Measurements from ENCODE around the gene CXCL8. TPM values are rescaled to one million over a fixed set of nuclear protein-coding genes. Genes with fewer than 3 reads are reported as not detected.

Gene CXCL8
- total and polyA plus RNA-seq, 9 of the 15 experiments (the other 6 are each of a cell fraction or from before 2014, with no cell fraction given), result 1.6 to 7.7 (median 3.3) TPM

- TF ChIP-seq TFE3 (CRISPR knock-in tag; IDR thresholded peaks at IDR 0.05) (no peak), DEAF1 (CRISPR knock-in tag; IDR thresholded peaks at IDR 0.05) (no peak), FUS (optimal IDR thresholded peaks at IDR 0.05; ENCODE audit: low read depth, low read length) (no peak), GMEB1 (CRISPR knock-in tag; IDR thresholded peaks at IDR 0.05) (no peak), MAFG (tag; conservative IDR thresholded peaks at IDR 0.05) (peak; percentile 43), ZNF740 (CRISPR knock-in tag; IDR thresholded peaks at IDR 0.05) (no peak), ZNF740 (tag; IDR thresholded peaks at IDR 0.05) (no peak), CCNT2 (IDR thresholded peaks at IDR 0.05; ENCODE audit: borderline replicate concordance, extremely low read depth, insufficient read length, low read depth, low read length) (no peak), MTA2 (IDR thresholded peaks at IDR 0.05; ENCODE audit: low read depth) (no peak), IRF2 (CRISPR knock-in tag; IDR thresholded peaks at IDR 0.05) (no peak), RAD51 (IDR thresholded peaks at IDR 0.05; ENCODE audit: borderline replicate concordance, low read depth) (no peak), MYBL2 (IDR thresholded peaks at IDR 0.05; ENCODE audit: low read depth) (no peak), MYBL2 (CRISPR knock-in tag; IDR thresholded peaks at IDR 0.05; ENCODE audit: borderline replicate concordance) (no peak), SRSF3 (IDR thresholded peaks at IDR 0.05; ENCODE audit: insufficient read depth, low read length) (no peak), ZKSCAN3 (CRISPR knock-in tag; IDR thresholded peaks at IDR 0.05) (no peak), ZBED1 (IDR thresholded peaks at IDR 0.05) (no peak), RBM39 (optimal IDR thresholded peaks at IDR 0.05; ENCODE audit: low read depth, low read length) (no peak), ZNF277 (CRISPR knock-in tag; IDR thresholded peaks at IDR 0.05; ENCODE audit: borderline replicate concordance) (no peak), KLF6 (CRISPR knock-in tag; IDR thresholded peaks at IDR 0.05; ENCODE audit: borderline replicate concordance) (no peak), PCBP2 (IDR thresholded peaks at IDR 0.05; ENCODE audit: low read depth, low read length, poor library complexity, severe bottlenecking) (no peak), ZNF668 (CRISPR knock-in tag; IDR thresholded peaks at IDR 0.05) (no peak)
Observed at GRCh38 chr4:73740353-73740778, at the start of gene CXCL8 (continued).
